Caki2 (cell line): ENCODE results near the gene CFAP54. TPM values are rescaled to one million over a fixed set of nuclear protein-coding genes. Genes with fewer than 3 reads are reported as not detected.

Experiments used
- DNase-seq: peaks from one replicate; pipeline ENCODE4 v3.0.0-alpha.2; 2015; ENCODE audit warnings: low read depth
- in situ Hi-C: cut with HindIII; loops from 2 replicates; pipeline ENCODE4 v1.10.0; 2016; ENCODE audit warnings: low sequenced_read_pairs, low pct_unique_long_range_greater_than_20kb, mixed read lengths
- total RNA-seq: library from RNA; depleted of rRNA; stranded (reverse); fragments of >200 nt; shearing (Covaris generic); gene quantifications from 2 replicates; pipeline ENCODE4 v1.2.3, GENCODE V29; 2014; ENCODE audit warnings: low replicate concordance

The CFAP54 gene
- total RNA-seq, 1 experiment from 2014 or later: 1.0 TPM

GRCh38 chr12:96883571-96883970 is 394.2 kb downstream of the CFAP54 start:
- in situ Hi-C loops: no loop called here
- DNase-seq: no peak

GRCh38 chr12:96886998-96887677 is 397.8 kb downstream of the CFAP54 start:
- no peak for DNase-seq
- in situ Hi-C loops: no loop called here

GRCh38 chr12:96889273-96889933 is 400.0 kb downstream of the CFAP54 start:
- DNase-seq: peak; percentile 14
- in situ Hi-C loops: no loop called here

GRCh38 chr12:96890331-96890730 is 401.0 kb downstream of the CFAP54 start:
- in situ Hi-C loops: no loop called here
- no peak for DNase-seq

- in situ Hi-C loops: no loop called here
- DNase-seq: no peak
Measured at GRCh38 chr12:96892104-96892503, 402.7 kb downstream of the CFAP54 start.

- in situ Hi-C loops: no loop called here
- DNase-seq: no peak
Measured at GRCh38 chr12:96897421-96897820, 408.0 kb downstream of the CFAP54 start.

- in situ Hi-C loops: no loop called here
- DNase-seq: no peak
Measured at GRCh38 chr12:96901175-96901574, 411.8 kb downstream of the CFAP54 start.

GRCh38 chr12:96902076-96902475 is 412.7 kb downstream of the CFAP54 start:
- DNase-seq: no peak
- in situ Hi-C loops: no loop called here

GRCh38 chr12:96906498-96906848 is 417.1 kb downstream of the CFAP54 start:
- in situ Hi-C loops: no loop called here
- no peak for DNase-seq

GRCh38 chr12:96906849-96907670 is 417.7 kb downstream of the CFAP54 start, which contains the start of gene NEDD1:
NEDD1 (plus strand) TSS chr12:96907257; CDS start chr12:96909760, 2,503 bp downstream.
- DNase-seq: peak; percentile 78

GRCh38 chr12:96907671-96908422 is 418.5 kb downstream of the CFAP54 start:
- peak; percentile 40 for DNase-seq
- in situ Hi-C loops: no loop called here

More at GRCh38 chr12:96906849-96907670, 417.7 kb downstream of the CFAP54 start, which contains the start of gene NEDD1:
- in situ Hi-C loops: no loop called here

- no peak for DNase-seq
- in situ Hi-C loops: no loop called here
Measured at GRCh38 chr12:96908423-96908675, 419.0 kb downstream of the CFAP54 start.

- DNase-seq: no peak
- in situ Hi-C loops: no loop called here
Measured at GRCh38 chr12:96912261-96912660, 422.9 kb downstream of the CFAP54 start.

GRCh38 chr12:96912943-96913342 is 423.6 kb downstream of the CFAP54 start:
- no peak for DNase-seq
- in situ Hi-C loops: no loop called here

- in situ Hi-C loops: no loop called here
Measured at GRCh38 chr12:96919510-96920210, 430.3 kb downstream of the CFAP54 start.

More at GRCh38 chr12:96919510-96920210, 430.3 kb downstream of the CFAP54 start:
- no peak for DNase-seq
